HG02763 (cell line): ENCODE results near the gene SOBP.

Source experiments
- ATAC-seq: cut with Tn5 transposase; IDR thresholded peaks from one replicate; pipeline ENCODE4 v1.9.1; 2021; ENCODE audit warnings: mild to moderate bottlenecking, moderate library complexity; ENCODE audit not compliant: unreplicated experiment

Gene SOBP

DNA sequence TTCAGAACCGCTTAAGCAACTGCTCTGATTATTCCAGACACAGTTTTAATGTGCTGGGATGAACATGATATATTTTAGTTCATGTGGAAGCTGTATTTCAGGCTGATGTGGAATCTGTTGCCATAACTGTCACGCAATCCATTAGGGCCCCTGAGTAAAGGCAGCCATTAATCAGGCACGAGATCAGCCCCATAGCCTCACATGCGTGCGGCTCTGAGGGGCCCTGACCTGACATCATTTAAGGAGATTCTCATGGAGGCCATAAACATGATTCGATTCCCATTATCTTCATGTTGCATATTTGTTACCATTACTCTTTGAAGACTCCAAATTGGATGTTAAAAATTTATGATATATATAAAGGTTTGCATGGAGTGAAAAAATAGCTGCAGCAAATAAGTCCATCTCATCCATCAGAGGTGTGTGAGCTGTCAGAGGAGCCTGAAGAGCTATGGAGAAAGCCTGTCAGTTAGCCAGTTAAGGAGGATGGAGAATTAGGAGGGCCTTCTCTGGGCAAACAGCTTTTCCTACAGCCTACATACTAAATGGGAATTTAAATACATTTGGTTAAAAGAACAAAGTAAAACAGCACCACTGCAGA lies 89.6 kb downstream of the SOBP start:
- ATAC-seq: no peak

GRCh38 chr6:107582086-107582485 lies 92.2 kb downstream of the SOBP start:
- ATAC-seq: no peak

GRCh38 chr6:107584726-107585125 lies 94.8 kb downstream of the SOBP start:
- ATAC-seq: no peak

GRCh38 chr6:107585815-107586435 lies 96.0 kb downstream of the SOBP start:
- ATAC-seq: no peak

DNA sequence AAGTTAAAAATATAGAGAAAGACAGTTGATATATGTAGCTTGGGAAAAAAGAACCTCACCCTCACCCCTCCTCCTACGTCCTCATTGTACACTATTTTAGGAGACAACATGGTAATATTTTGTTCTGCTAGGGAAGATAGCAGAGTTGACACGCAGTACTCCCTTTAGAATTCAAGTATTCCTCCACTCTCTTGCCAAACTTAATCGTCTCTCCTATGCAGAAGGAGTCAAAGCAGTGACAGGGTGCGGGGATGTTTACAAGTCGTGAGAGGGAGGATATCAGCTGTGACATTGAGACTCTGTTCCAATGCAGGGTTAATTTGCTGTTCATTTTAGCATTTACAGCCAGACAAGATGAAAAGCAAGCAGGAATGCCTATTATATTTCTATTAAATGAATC lies 97.5 kb downstream of the SOBP start:
- no peak for ATAC-seq

DNA sequence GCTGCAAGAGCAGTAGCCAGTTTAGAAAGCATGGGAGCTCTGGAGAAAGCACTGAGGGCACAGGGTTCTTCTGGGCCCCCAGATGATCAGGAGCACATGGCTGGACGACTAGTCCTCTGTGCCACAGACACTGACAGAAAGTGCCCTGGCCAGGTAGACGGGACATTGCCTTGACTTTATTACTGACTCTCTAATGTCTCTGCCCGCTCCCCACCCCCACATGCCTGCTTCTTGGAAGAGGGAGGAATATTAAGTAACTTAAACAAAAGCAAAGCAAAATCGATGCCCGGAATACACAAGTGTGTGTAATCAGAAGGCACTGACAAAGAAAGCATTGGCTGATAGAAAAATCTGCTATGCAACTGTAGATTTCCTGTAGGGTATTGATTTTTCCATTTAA lies 99.3 kb downstream of the SOBP start:
- ATAC-seq: no peak

DNA sequence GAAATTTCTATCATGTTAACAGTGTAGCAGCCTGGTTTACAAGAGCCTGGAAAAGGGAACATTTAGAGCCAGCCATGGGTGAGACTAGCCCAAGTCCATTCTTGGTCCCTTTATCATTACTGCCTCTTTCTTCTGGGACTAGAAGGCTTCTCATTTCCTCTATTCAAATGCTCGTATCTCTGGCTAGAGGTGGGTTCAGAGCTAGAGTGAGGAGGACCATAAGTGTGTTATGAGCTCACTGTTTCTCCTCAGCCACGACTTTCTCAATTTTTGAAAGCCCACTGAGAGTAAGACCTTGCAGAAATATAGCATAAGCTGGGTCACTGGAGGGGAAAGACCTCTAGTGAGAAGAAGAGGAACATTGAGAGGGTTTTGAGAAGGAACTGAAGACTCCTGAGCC lies 100.0 kb downstream of the SOBP start:
- no peak for ATAC-seq

DNA sequence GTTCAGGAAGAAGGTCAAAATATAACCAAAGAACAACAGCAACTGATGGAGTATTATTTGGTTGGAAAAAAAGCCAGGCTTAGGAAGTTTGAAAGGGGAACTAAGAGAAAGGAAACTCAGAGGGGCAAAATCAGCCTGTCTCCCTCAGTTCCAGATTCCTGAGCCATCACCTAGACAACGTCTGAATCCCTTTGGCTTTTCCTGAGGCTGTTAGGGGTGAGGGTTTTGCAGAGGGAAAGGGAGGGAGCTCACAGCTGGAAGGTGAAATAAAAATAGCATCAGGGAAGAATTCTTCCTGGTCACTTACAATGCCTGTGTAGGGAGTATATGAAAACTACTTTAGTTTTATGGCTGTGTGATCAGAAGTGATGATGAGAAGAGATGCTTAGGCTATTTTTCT lies 100.5 kb downstream of the SOBP start:
- ATAC-seq: no peak

DNA sequence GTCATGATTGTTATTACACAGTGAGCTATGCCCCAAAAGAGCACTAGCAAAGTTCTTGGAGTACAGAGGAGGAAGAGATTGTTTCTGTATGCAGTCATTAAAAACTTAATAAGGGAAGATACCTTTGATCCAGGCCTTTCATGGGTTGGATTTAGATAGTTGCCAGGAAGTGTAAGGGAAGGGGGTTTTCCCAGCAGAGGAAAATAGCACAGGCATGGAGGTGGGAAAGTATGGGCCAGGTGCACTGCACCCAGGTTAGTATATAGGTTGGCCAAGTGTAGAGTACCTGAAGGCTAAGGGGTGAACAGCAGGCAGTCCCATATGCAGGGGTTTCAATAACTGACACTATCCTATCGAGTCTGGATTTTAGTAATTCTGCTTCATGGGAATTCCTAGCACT lies 101.4 kb downstream of the SOBP start:
- no peak for ATAC-seq

DNA sequence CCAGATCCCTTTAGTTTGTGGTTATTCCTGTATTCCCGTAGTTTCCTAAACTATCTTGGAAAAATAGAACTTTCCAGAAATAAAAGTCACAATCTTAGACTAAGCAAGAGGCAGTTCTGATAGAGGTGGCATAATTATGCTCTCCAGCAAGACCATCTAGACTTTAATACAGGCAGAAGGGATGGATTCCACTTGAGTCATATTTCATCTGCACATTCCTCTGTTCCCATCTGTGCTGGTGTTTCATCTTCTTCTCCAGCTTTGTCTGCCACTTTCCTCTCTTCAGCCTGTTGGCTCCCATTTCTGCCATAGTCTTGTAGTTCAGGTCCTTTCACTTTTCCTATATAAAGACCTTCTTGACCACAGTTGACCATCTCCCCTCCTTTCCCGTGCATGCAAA lies 102.9 kb downstream of the SOBP start:
- ATAC-seq: no peak

GRCh38 chr6:107594736-107595135 lies 104.8 kb downstream of the SOBP start:
- no peak for ATAC-seq

DNA sequence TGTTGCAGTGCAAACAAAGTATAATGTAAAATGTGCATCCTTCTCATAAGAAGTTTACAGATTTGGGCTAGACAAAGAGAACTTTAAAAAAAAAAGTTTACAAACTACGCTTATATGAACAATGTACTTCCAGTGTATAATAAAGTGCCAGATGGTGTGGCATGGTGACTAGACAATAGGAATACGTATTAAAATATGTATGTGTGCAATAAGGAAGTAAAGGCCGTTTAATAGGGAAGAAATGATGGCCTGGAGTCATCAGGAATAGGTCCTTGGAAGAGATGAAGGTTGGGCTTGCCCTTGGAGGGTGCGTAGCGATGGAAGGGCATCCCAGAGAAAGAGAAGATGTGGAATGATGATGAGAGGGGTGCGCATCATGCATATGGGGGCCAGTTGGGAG lies 108.2 kb downstream of the SOBP start:
- no peak for ATAC-seq

DNA sequence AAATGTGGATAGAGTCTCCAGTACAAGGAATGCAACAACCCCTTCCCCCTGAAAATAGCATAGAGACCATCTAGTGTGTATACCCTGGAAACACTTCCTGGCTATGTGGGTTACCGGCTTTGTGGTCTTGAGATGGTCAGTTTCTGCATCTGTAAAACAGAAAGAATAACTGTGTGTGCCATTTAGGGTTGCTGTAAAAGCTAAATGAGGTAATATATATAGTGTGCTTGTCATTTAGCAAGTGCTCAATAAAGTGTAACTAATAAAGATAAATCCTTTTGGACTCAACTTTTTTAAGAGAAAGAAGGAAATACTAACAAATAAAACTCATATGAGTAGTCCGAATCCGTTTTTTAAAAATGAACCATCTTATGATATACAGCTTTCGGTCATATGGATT lies 109.1 kb downstream of the SOBP start:
- ATAC-seq: no peak

GRCh38 chr6:107600121-107600520 lies 110.2 kb downstream of the SOBP start:
- no peak for ATAC-seq

GRCh38 chr6:107600936-107601335 lies 111.0 kb downstream of the SOBP start:
- no peak for ATAC-seq

- no peak for ATAC-seq
Observed at GRCh38 chr6:107601406-107601805, 111.5 kb downstream of the SOBP start.

DNA sequence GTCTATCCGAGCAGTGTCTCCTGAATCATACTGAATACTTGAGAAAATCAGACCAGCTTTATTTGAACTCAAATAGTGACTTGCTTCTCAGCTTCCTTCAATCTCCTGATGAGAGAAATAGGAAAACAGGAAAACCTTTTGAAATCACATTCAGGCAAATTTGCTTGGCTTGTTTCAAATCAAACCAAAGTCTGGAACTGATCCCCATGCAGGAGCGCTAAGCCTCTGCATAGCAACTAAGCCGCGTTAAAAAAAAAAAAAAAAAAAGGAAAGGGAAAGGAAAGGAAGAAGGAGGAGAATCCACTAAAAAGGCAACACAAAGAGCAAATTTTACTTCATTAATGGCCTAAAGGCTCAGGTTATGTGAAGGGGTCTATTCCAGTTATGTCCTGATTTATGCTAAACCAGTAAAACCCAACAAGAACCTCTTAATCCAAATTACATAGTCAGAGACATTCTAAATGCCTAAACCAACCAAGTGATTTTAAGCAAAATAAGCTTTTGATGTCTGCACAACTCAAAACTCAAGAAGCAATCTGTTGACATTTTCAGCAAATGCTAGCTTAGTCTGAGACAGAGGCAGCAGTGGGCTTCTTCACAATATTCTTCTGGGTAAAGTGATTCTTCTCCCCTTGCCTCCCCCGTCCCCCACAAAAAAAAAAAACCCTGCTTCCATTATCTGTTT lies 112.5 kb downstream of the SOBP start:
- no peak for ATAC-seq

DNA sequence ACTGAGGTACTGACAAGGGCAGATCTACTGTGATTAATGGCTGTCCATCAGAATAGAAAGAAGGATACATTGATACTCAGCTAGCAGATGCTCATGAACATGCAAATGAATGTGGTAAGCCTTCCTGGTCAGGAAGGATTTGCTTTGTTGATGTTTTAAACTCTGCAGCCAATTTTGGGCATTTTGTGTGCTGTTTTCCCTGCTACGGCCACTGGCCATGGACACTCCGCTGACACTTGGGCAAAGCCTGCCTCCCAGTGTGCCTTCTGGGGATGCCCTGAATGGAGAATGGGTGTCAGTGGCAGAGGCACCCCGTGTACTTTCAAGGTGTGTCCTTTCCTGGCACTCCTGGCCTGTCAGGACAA lies 113.1 kb downstream of the SOBP start:
- ATAC-seq: no peak

GRCh38 chr6:107604549-107604948 lies 114.6 kb downstream of the SOBP start:
- no peak for ATAC-seq

DNA sequence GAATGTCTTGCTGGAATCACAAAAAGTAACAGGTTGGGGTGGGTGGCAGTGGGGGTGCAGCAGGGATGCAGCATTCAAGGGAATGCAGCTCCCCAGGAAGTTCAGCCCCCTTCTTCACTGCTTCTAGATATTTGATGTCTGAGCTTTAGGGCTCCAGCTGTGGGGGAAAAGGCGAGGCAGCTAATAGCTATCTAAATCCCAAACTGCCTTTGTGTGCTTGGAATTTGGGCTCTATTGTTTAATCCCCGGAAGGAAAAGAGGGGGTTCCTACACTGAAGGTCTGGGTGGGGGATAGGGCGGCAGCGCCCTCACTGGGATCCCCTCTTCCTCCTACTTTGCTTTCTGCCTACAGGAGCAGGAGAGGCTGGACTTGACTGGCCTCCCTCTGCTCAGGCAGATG lies 116.5 kb downstream of the SOBP start:
- no peak for ATAC-seq

- ATAC-seq: no peak
Observed at GRCh38 chr6:107607116-107607515, 117.2 kb downstream of the SOBP start.

- no peak for ATAC-seq
Observed at GRCh38 chr6:107611094-107611810, 121.3 kb downstream of the SOBP start.
